Suprapubic skin (tissue), 4 donors: ENCODE results near the gene RND3. TPM values are rescaled to one million over a fixed set of nuclear protein-coding genes. Genes with fewer than 3 reads are reported as not detected.

Source experiments
- DNase-seq, 2 donors: peaks; one replicate each; pipeline ENCODE4 v3.0.0-alpha.2; 2019; ENCODE audit warnings: low spot score in 2 of 2
- H3K27ac ChIP-seq: fragments of 200-600 bp; sonication (generic); one replicate; pipeline ENCODE4 v1.5.1; 2019
- H3K27me3 ChIP-seq: fragments of 200-600 bp; sonication (generic); one replicate; pipeline ENCODE4 v1.5.1; 2019
- H3K36me3 ChIP-seq: fragments of 200-600 bp; sonication (generic); one replicate; pipeline ENCODE4 v1.5.1; 2019
- H3K4me1 ChIP-seq: fragments of 200-600 bp; sonication (generic); one replicate; pipeline ENCODE4 v1.5.1; 2019
- H3K4me3 ChIP-seq: fragments of 200-600 bp; sonication (generic); one replicate; pipeline ENCODE4 v1.5.1; 2019; ENCODE audit warnings: mild to moderate bottlenecking
- H3K9me3 ChIP-seq: fragments of 200-600 bp; sonication (generic); one replicate; pipeline ENCODE4 v1.5.1; 2019
- EP300 ChIP-seq: sonication (generic); formaldehyde crosslinking; IDR thresholded peaks from one replicate; pipeline ENCODE4 v1.6.1; 2017; ENCODE audit warnings: antibody characterized with exemption
- POLR2A ChIP-seq, 2 donors: fragments of 450-650 bp; IDR thresholded peaks; one replicate each; pipeline ENCODE4 v1.6.1; 2017; ENCODE audit warnings: antibody characterized with exemption in 2 of 2, mild to moderate bottlenecking in 2 of 2, moderate library complexity in 2 of 2
- POLR2AphosphoS5 ChIP-seq, 3 donors: sonication (generic); formaldehyde crosslinking; IDR thresholded peaks; one replicate each; pipeline ENCODE4 v1.6.1; 2017; ENCODE audit warnings: antibody characterized with exemption in 3 of 3
- WGBS: methylation state at CpG from one replicate; pipeline ENCODE4 v1.1.5; 2018; 5-methylcytosine and 5-hydroxymethylcytosine counted together
- total RNA-seq, 4 donors: library from RNA; depleted of rRNA; stranded (reverse); fragments of >200 nt; gene quantifications; one replicate each; pipeline ENCODE4 v1.1.0, GENCODE V29; 2016
- TF ChIP-seq, protein P1 (sequence below), 2 donors: fragments of 200-600 bp in 1 of 2; fragments of 450-650 bp in 1 of 2; sonication (generic) in 1 of 2; IDR thresholded peaks; one replicate each; pipeline ENCODE4 v1.5.1; 2016 to 2019; ENCODE audit warnings: antibody characterized with exemption in 2 of 2, mild to moderate bottlenecking in 1 of 2, moderate library complexity in 1 of 2

The RND3 gene
- total RNA-seq, 4 donors from 2014 or later, result 45.7 to 65.3 (median 56.9) TPM

DNA sequence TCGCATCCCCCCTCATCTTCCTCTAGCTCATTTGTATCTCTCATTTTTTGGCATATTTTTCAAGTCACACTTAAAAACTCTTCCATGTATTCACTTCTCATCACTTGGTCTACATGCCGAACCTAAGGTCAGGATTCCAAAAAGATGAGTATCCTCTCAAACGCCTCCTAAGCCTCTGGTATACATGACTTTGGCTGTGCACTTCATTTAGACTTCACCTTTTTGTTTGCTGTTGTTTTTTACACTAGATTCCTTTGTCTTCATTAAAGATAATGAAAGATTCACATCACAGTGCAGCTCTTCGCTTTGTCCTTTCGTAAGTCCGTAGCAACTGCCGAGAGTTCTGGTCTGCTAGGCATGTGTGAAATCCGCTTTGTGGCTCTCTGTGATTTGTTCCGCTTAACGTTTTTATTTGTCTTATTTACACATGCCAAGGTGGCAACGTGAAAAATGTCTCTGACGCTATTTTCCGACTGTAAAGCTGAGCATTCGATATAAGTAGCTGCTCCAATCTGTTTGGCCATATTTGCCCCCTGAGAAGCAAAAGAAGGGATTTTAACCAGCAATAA lies 17.7 kb downstream of the RND3 start:
- no peaks in the 10 kb centered on the region for H3K9me3 ChIP-seq
- peaks cover 61% of the 10 kb centered on the region for H3K36me3 ChIP-seq
- H3K27ac ChIP-seq, result no peak overlapping the region
- H3K27me3 ChIP-seq, result no peaks in the 10 kb centered on the region
- H3K4me1 ChIP-seq, result peaks cover 52% of the 10 kb centered on the region
- no peak for DNase-seq
- TF ChIP-seq EP300, result no peak
- TF ChIP-seq POLR2AphosphoS5 (IDR thresholded peaks at IDR 0.05), result no peak
- TF ChIP-seq POLR2A (IDR thresholded peaks at IDR 0.05), result no peak
- TF ChIP-seq, protein P1, sequence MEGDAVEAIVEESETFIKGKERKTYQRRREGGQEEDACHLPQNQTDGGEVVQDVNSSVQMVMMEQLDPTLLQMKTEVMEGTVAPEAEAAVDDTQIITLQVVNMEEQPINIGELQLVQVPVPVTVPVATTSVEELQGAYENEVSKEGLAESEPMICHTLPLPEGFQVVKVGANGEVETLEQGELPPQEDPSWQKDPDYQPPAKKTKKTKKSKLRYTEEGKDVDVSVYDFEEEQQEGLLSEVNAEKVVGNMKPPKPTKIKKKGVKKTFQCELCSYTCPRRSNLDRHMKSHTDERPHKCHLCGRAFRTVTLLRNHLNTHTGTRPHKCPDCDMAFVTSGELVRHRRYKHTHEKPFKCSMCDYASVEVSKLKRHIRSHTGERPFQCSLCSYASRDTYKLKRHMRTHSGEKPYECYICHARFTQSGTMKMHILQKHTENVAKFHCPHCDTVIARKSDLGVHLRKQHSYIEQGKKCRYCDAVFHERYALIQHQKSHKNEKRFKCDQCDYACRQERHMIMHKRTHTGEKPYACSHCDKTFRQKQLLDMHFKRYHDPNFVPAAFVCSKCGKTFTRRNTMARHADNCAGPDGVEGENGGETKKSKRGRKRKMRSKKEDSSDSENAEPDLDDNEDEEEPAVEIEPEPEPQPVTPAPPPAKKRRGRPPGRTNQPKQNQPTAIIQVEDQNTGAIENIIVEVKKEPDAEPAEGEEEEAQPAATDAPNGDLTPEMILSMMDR (IDR thresholded peaks at IDR 0.05), result no peak
- WGBS, result 83% methylated on average over 14 of the region's 14 CpGs
- H3K4me3 ChIP-seq, result no peak overlapping the region

DNA sequence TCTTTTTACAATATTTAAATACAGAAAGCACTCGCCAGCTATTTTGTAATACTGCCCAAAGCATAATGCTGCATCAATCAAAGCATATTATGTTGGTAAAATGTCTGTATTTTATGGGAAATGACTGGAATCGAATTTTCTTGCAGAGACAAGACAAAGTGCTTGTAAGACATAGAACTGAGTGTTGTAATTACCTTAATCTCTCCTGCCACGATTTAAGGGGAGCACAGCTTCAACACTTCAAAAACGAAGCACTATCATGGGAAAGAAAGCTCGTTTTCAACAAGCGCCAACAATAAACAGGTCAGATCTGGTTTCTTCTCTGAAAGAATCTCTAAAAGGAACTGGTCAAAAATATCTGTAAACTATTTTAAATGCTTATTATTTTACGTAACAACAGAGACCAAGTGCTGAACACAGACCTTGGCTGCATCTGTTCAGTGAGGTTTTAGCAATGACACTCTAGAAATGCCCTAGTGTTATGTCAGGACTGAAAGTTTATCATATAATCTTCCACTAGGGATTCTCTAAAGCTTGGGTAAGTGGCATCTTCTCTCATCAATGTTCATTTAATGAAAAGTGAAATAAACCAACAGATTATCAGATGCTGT lies 19.0 kb downstream of the RND3 start:
- TF ChIP-seq, protein P1 (IDR thresholded peaks at IDR 0.05), result no peak
- TF ChIP-seq POLR2AphosphoS5 (IDR thresholded peaks at IDR 0.05) (no peak), POLR2A (IDR thresholded peaks at IDR 0.05) (no peak), EP300 (no peak)
- 69% methylated on average over 7 of the region's 7 CpGs for WGBS
- no peaks in the 10 kb centered on the region for H3K27me3 ChIP-seq
- no peaks in the 10 kb centered on the region for H3K9me3 ChIP-seq
- no peak overlapping the region for H3K4me3 ChIP-seq
- no peak for DNase-seq
- H3K36me3 ChIP-seq, result peaks cover 48% of the 10 kb centered on the region
- no peak overlapping the region for H3K27ac ChIP-seq
- H3K4me1 ChIP-seq, result peaks cover 41% of the 10 kb centered on the region

DNA sequence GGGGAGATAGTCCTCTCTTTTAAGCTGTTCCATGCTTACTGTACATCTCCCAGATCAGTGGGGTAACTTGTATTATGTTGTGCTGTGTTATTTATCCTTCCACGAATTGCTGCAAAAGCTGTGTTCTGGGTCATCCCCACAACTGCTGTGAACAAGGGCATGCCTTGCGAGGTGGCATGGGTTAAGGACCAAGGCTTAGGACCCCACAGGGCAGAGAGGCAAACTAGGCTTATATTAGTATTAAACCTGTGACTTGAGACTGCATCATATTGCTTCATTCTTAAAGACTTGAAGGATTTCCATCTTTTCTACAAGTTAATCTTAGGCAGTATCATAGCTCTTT lies 19.9 kb downstream of the RND3 start:
- Histone ChIP-seq H3K36me3 (peaks cover 42% of the 10 kb centered on the region), H3K27ac (peak overlapping the region; percentile 36), H3K27me3 (no peaks in the 10 kb centered on the region), H3K9me3 (no peaks in the 10 kb centered on the region), H3K4me3 (no peak overlapping the region), H3K4me1 (peaks cover 33% of the 10 kb centered on the region)
- no peak for DNase-seq
- WGBS, result 76% methylated on average over 2 of the region's 2 CpGs
- TF ChIP-seq POLR2A (IDR thresholded peaks at IDR 0.05) (no peak), EP300 (no peak), POLR2AphosphoS5 (IDR thresholded peaks at IDR 0.05) (no peak)
- TF ChIP-seq, protein P1 (IDR thresholded peaks at IDR 0.05), result no peak

DNA sequence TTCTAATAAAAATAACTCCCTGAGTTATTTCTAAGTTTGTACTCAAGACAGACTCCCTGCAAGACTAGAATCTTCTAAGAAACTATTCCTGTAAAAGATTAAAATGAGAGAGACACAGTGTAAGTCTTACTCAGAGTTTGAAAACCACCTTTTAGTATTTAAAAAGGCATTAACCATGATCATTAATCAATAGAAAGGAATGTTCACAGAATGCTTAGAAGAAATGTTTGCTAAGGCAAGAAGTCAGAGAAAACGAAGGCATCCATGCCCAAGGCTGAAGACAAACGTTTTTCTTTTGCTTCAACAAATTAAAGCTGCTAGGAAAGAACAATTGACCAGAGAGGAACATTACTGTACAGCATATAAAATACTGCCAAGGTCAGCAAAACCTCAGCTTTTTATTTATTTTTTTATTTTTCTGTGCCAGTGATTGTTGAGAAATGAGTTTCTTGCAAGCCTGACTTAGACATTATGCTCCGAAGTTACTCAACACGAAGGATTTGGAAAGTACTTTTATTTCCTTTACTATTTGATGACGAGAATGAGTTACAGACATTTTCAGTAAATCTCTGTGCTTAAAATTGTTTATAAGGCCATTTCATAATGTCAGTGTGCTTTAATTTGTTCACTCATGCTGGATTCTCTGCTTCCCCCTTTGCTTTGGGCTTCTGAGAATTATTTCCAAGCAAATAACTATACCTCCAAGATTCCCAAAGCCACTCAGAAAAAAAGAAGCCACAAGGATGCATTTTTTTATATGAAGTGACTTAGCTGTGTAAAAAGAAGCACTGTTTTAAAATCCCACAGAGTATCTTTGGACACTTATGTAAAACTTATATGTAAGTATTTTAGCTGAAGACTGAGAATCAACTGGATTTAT lies 20.5 kb downstream of the RND3 start:
- Histone ChIP-seq H3K27me3 (no peaks in the 10 kb centered on the region), H3K4me1 (peaks cover 27% of the 10 kb centered on the region), H3K27ac (peak overlapping the region; percentile 36), H3K9me3 (no peaks in the 10 kb centered on the region), H3K4me3 (no peak overlapping the region), H3K36me3 (peaks cover 36% of the 10 kb centered on the region)
- no peak for TF ChIP-seq POLR2A (IDR thresholded peaks at IDR 0.05)
- TF ChIP-seq EP300, result no peak
- 30% methylated on average over 5 of the region's 5 CpGs for WGBS
- DNase-seq, result no peak

GRCh38 chr2:150465703-150466569 lies 21.5 kb downstream of the RND3 start:
- Histone ChIP-seq H3K9me3 (no peaks in the 10 kb centered on the region), H3K27me3 (no peaks in the 10 kb centered on the region), H3K4me1 (peaks cover 22% of the 10 kb centered on the region), H3K27ac (no peak overlapping the region), H3K4me3 (no peak overlapping the region), H3K36me3 (peaks cover 26% of the 10 kb centered on the region)
- WGBS, result 87% methylated on average over 4 of the region's 4 CpGs
- TF ChIP-seq EP300, result no peak
- no peak for TF ChIP-seq POLR2A (IDR thresholded peaks at IDR 0.05)
- TF ChIP-seq POLR2AphosphoS5 (IDR thresholded peaks at IDR 0.05), result no peak
- TF ChIP-seq, protein P1 (IDR thresholded peaks at IDR 0.05), result no peak
- DNase-seq, result no peak
